Epithelial cell of proximal tubule (primary cell): Measurements from ENCODE around the gene FRMD8. TPM values are rescaled to one million over a fixed set of nuclear protein-coding genes. Genes with fewer than 3 reads are reported as not detected.

ENCODE experiments used
- DNase-seq: peaks from one replicate; pipeline ENCODE4 v3.0.0-alpha.2; 2011; ENCODE audit warnings: low read depth
- H3K4me3 ChIP-seq: 2 replicates; pipeline ENCODE4 v1.5.1; 2011; ENCODE audit warnings: low read depth, mild to moderate bottlenecking, low read length
- CTCF ChIP-seq: conservative IDR thresholded peaks from 2 replicates; pipeline ENCODE4 v1.5.1; 2012; ENCODE audit warnings: low read depth, mild to moderate bottlenecking, low read length
- total RNA-seq: library from RNA; depleted of rRNA; stranded (reverse); fragments of >200 nt; gene quantifications from 2 replicates; pipeline ENCODE4 v1.2.3, GENCODE V29; 2015

Gene FRMD8
- total RNA-seq, 1 donor from 2014 or later = 43.5 TPM

DNA sequence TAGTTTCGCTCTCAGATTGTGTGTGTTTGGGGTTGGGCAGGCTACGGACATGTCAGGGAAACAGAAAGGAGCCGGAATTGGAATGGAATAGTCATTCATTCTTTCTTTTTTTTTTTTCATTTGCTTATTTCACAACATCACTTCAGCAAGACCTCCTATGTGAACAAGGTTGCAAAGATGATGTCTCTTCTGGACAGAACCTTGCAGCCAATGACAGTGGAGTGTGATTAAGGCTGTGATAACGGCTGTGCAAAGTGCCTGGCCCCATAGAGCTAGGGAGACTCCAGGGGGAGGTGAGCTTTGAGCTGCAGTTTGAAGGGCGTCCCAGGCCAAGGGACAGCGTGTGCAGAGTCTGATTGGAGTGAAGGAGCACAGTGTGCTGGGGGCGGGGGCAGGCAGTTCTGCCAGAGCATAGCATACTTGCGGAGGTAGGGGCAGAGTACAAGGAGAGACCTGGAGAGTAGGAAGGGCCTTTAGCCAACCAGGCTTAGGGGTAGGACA, 28.5 kb upstream of the FRMD8 start:
- no peak for TF ChIP-seq CTCF
- no peak overlapping the region for H3K4me3 ChIP-seq
- DNase-seq = no peak

DNA sequence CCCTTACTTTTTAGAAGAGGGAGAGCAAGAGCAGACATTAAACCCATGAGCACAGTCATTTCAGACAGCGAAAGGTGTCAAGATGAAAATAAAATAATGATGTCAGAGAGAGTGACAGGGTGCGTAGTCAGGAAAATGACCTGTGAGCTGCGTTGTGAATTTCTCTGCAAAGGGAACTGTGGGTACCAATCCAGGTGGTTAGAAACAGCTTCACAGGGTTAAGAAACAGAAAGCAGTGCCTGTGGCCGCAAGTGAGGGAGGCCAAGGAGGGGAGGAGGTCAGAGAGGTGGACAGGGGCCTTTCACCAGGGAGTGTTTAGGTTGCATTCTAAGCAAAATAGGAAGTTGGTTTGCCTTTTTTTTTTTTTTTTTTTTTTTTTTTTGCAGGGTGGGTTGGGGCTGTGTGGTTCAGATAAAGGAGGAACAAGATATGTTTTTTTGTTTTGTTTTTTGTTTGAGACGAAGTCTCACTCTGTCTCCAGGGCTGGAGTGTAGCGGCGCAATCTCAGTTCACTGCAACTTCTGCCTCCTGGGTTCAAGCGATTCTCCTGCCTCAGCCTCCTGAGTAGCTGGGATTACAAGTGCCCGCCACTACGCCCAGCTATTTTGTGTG, 24.0 kb upstream of the FRMD8 start:
- no peak for DNase-seq
- H3K4me3 ChIP-seq = no peak overlapping the region
- no peak for TF ChIP-seq CTCF

- no peak for DNase-seq
- no peak for TF ChIP-seq CTCF
- no peak overlapping the region for H3K4me3 ChIP-seq
Measured at GRCh38 chr11:65362966-65363365, 23.5 kb upstream of the FRMD8 start.

DNA sequence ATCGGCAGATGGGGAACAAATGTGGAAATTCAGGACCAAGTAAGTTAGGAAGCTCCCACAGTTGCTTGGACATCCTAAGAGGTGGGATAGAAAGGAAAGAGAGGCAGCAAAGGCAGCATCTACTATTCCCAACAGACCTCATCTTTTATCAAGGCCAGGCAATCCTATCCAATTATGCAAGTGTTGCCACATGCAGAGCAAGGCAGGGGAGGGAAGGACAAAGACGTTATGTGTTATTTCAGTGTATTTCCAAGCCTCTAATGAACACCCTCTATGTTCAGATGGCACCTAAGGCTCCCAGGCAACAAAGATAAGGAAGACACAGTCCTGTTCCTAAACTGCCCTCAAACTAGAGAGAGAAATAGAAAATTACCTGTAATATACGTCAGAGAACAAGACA, 22.7 kb upstream of the FRMD8 start:
- no peak overlapping the region for H3K4me3 ChIP-seq

DNA sequence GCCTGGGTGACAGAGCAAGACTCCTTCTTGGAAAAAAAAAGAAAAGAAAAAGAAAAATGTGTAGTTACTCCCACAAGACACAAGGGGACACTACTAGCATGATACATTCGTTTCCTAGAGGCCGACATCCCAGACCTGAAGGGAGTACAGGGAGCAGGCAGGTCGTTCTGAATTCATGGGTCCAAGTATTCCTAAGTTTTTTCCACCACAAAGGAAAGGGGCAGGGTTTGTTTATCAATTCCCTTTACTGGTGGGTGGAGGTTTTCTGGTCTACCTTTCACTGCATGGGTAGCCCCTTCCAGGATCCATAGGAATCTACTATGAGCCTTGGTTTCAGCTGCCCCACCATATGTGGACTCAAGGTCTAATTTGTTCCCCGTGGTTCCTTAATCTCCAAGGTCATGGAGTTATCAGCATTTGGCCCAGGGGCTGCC, 20.1 kb upstream of the FRMD8 start:
- no peak overlapping the region for H3K4me3 ChIP-seq
- no peak for DNase-seq
- peak; percentile 78 for TF ChIP-seq CTCF

More for the DNA sequence above, 22.7 kb upstream of the FRMD8 start:
- TF ChIP-seq CTCF = no peak
- DNase-seq = no peak

DNA sequence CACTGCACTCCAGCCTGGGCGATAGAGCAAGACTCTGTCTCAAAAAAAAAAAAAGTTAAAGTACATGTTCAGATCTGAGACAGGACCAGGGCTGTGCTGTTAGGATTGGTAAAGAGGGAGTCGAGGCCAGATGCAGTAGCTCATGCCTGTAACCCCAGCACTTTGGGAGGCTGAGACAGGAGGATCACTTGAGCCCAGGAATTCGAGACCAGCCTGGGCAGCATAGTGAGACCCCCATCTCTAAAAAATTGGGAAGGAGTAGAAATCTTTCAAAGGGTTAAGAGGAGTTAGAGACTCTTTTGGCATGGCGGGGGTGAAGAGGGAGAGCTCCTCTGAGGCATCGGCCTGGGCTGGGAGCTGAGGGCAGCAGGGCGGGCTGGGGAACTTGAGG, 15.8 kb upstream of the FRMD8 start:
- H3K4me3 ChIP-seq = no peak overlapping the region
- no peak for TF ChIP-seq CTCF
- no peak for DNase-seq

GRCh38 chr11:65373839-65374580, 12.4 kb upstream of the FRMD8 start:
- no peak overlapping the region for H3K4me3 ChIP-seq
- no peak for DNase-seq
- TF ChIP-seq CTCF = no peak
